22Rv1 (cell line): ENCODE measurements around the gene SORCS2.

Experiments
- ZFX ChIP-seq: fragments of 450-650 bp; IDR thresholded peaks from 2 replicates; pipeline ENCODE4 v1.6.1; 2017; ENCODE audit warnings: antibody characterized with exemption, borderline replicate concordance
- TF ChIP-seq, protein P1 (sequence below): fragments of 450-650 bp; IDR thresholded peaks from 2 replicates; pipeline ENCODE4 v1.5.1; 2017; ENCODE audit warnings: mild to moderate bottlenecking

DNA sequence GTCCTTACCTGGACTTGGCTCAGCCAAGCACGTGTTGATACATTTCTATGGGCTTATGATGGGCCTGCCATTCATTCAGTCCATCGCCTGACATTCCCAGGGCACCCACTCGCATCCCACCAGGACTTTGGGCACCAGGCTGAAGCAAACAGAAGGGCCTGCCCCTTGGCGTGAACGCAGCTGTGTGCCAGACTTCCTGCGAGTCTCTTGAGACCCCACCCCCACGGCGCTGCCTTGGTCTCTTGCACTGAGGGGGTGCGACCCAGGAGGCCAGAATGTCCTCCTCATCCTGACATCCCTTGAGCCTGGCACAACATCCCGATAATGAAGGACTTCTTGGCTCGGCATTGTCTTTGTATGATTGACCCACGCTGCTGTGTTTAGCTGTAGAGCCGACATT is 243.9 kb downstream of the SORCS2 start:
- TF ChIP-seq, protein P1, sequence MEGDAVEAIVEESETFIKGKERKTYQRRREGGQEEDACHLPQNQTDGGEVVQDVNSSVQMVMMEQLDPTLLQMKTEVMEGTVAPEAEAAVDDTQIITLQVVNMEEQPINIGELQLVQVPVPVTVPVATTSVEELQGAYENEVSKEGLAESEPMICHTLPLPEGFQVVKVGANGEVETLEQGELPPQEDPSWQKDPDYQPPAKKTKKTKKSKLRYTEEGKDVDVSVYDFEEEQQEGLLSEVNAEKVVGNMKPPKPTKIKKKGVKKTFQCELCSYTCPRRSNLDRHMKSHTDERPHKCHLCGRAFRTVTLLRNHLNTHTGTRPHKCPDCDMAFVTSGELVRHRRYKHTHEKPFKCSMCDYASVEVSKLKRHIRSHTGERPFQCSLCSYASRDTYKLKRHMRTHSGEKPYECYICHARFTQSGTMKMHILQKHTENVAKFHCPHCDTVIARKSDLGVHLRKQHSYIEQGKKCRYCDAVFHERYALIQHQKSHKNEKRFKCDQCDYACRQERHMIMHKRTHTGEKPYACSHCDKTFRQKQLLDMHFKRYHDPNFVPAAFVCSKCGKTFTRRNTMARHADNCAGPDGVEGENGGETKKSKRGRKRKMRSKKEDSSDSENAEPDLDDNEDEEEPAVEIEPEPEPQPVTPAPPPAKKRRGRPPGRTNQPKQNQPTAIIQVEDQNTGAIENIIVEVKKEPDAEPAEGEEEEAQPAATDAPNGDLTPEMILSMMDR, result no peak
- TF ChIP-seq ZFX, result no peak
